Fibroblast of skin of right quadriceps (primary cell): ENCODE measurements around the gene GALNTL6.

ENCODE experiments used
- DNase-seq: peaks from one replicate; pipeline ENCODE4 v3.0.0-alpha.2; 2013

GALNTL6 gene

GRCh38 chr4:172596206-172596605 lies 783.0 kb downstream of the GALNTL6 start:
- DNase-seq, result no peak

- DNase-seq, result no peak
Measured at GRCh38 chr4:172599554-172599953, 786.4 kb downstream of the GALNTL6 start.

GRCh38 chr4:172601195-172601594 lies 788.0 kb downstream of the GALNTL6 start:
- no peak for DNase-seq

- no peak for DNase-seq
Measured at GRCh38 chr4:172619218-172619617, 806.0 kb downstream of the GALNTL6 start.

- no peak for DNase-seq
Measured at GRCh38 chr4:172619798-172620197, 806.6 kb downstream of the GALNTL6 start.

GRCh38 chr4:172628263-172628662 lies 815.1 kb downstream of the GALNTL6 start:
- no peak for DNase-seq

- no peak for DNase-seq
Measured at GRCh38 chr4:172630280-172630679, 817.1 kb downstream of the GALNTL6 start.

- DNase-seq, result no peak
Measured at GRCh38 chr4:172631832-172632231, 818.6 kb downstream of the GALNTL6 start.

GRCh38 chr4:172648471-172648870 lies 835.3 kb downstream of the GALNTL6 start:
- DNase-seq, result no peak

GRCh38 chr4:172649143-172649542 lies 835.9 kb downstream of the GALNTL6 start:
- no peak for DNase-seq

- no peak for DNase-seq
Measured at GRCh38 chr4:172650758-172651530, 837.7 kb downstream of the GALNTL6 start.

- no peak for DNase-seq
Measured at GRCh38 chr4:172651961-172652360, 838.8 kb downstream of the GALNTL6 start.

- no peak for DNase-seq
Measured at GRCh38 chr4:172652369-172652768, 839.2 kb downstream of the GALNTL6 start.

GRCh38 chr4:172653676-172654075 lies 840.5 kb downstream of the GALNTL6 start:
- DNase-seq, result no peak

GRCh38 chr4:172654457-172654856 lies 841.3 kb downstream of the GALNTL6 start:
- no peak for DNase-seq

GRCh38 chr4:172656055-172656454 lies 842.9 kb downstream of the GALNTL6 start:
- no peak for DNase-seq

GRCh38 chr4:172657081-172657480 lies 843.9 kb downstream of the GALNTL6 start:
- DNase-seq, result no peak

GRCh38 chr4:172660251-172660650 lies 847.0 kb downstream of the GALNTL6 start:
- DNase-seq, result no peak

- DNase-seq, result no peak
Measured at GRCh38 chr4:172662113-172662512, 848.9 kb downstream of the GALNTL6 start.

- DNase-seq, result no peak
Measured at GRCh38 chr4:172666711-172667368, 853.6 kb downstream of the GALNTL6 start.

- no peak for DNase-seq
Measured at GRCh38 chr4:172674811-172675210, 861.6 kb downstream of the GALNTL6 start.

- DNase-seq, result no peak
Measured at GRCh38 chr4:172675232-172675631, 862.0 kb downstream of the GALNTL6 start.

- peak; percentile 6 for DNase-seq
Measured at GRCh38 chr4:172680691-172681090, 867.5 kb downstream of the GALNTL6 start.

- peak; percentile 41 for DNase-seq
Measured at GRCh38 chr4:172683021-172683420, 869.8 kb downstream of the GALNTL6 start.

GRCh38 chr4:172686021-172686420 lies 872.8 kb downstream of the GALNTL6 start:
- no peak for DNase-seq
